GM08714 (cell line): ENCODE results near the gene INSM1.

Source experiments
- H3K4me3 ChIP-seq: fragments of 200-500 bp; sonication (Bioruptor generic); 2 replicates; pipeline ENCODE4 v1.5.1; 2014; ENCODE audit warnings: mild to moderate bottlenecking, low read length, inconsistent platforms
- ZNF274 ChIP-seq: IDR thresholded peaks from 2 replicates; pipeline ENCODE4 v1.6.1; 2012; ENCODE audit warnings: mild to moderate bottlenecking, low read depth, low read length

The INSM1 gene

GRCh38 chr20:20395087-20395486 is 27.2 kb downstream of the INSM1 start:
- no peak overlapping the region for H3K4me3 ChIP-seq
- TF ChIP-seq ZNF274 = no peak

DNA sequence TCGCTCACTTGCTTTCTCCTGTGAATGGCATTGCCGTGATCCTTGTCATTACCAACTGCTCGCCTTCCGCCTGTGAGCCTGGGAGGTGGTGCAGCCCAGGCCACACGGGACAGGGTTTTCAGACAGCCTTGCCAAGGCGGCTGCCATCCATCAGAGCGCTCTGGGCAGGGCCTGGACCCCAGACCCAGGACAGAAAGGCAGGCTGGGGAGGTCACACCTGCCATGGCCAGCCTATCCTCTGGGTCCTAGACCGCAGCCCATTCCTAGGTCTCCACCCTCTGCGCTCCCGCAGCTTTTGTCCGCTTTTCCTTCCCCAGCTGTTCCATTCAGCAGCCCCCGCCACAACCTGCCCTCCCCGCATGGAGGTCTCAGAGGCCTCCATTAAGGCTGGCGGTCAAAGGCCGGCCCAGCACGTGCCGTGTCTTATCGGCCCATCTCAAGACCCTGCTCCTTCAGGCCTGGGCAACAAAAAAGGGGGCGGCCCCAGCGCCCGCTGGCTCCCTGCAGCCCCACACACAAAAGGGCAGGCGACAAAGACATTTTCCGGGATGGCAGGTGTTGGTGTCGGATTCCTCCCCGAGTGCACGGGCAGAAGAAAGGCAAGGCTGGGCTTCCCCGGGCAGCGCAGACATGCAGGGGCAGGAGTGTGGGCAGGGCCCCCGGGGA is 28.1 kb downstream of the INSM1 start:
- no peak overlapping the region for H3K4me3 ChIP-seq
- TF ChIP-seq ZNF274 = no peak

- no peak overlapping the region for H3K4me3 ChIP-seq
- TF ChIP-seq ZNF274 = no peak
These were observed 28.9 kb downstream of the INSM1 start for GRCh38 chr20:20396794-20397193.

DNA sequence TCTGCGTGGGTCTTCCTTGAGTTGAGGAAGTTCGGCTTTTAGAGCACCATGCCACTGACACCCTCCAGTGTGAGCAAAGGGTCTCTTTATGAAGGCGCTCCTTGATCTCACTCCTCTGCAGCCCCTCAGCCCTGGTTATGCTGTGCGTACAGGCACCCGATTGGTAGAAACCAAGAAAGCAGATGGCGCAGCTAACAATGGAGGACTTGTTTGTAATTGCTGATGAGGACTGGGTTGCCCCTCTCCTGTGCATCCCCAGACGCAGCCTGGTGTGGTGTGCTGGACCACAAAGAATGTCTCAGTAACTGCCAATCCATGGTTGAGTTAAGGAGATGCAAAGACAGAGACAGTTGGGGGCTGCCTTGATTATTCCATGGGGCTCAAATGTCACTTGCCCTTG is 30.2 kb downstream of the INSM1 start:
- TF ChIP-seq ZNF274 = no peak
- H3K4me3 ChIP-seq = no peak overlapping the region

DNA sequence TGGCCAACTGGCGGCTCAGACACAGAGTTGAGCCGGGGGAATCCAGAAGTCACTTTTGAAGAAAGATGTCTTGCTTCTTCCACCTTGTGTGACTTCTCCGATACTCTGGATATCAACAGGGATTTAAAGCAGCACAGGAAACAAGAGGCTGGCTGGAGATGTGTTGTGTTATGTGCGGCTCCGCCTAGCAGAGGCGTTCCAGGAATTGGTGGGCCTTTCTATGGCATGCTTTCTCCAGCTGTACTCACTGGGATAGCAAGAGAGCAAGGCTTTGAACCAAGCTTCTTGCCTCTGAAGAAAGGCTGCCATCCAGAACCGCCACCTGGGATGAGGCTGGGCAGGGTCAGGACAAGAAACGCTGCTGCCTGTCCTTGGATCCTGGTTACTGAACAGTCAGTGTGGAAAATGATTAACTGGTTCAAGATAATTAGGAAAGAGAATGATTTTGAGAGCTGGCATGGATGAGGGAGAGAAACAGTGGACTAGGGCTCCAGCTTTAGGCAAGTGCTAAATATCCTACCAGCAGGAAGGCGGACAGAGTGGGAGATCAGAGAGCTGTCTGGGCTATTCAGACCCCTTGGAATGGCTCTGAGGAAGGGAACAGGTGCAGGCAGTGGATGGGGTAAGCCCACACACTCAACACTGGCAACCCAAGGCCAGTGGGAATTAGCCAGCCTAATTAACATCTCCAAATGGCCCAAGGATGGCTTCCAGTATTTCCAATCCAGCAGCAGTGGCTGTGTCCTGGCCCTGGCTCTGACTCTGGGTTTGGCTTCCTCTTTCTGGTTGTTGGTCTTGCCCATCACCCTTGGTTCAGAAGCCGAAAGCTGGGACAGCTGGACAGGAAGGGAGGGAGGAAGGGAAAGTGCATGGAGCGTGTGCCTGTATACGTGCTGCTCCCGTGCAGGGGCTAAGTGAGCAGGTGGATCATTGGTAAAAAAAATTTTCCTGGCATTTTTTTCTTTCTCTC is 31.9 kb downstream of the INSM1 start:
- no peak overlapping the region for H3K4me3 ChIP-seq
- no peak for TF ChIP-seq ZNF274

DNA sequence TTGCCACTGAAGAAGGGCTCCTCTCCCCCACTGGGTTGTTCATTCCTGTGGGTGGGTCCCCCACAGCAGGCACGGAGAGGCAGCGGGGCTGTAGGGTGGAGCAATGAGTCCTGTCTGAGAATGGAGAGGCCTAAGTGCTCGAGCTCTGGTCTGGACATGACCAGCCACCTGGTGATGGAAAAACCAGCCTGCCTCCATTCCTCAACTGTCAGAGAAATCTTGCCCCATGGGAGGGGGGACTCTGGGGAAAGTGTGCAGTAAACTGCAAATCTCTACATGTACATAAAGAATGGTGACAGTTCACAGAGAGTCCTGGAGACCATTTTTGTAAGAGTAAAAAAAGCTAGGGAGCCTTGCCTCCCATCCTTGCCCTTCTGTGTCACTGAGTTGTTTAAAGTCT is 34.1 kb downstream of the INSM1 start:
- no peak for TF ChIP-seq ZNF274
- no peak overlapping the region for H3K4me3 ChIP-seq

DNA sequence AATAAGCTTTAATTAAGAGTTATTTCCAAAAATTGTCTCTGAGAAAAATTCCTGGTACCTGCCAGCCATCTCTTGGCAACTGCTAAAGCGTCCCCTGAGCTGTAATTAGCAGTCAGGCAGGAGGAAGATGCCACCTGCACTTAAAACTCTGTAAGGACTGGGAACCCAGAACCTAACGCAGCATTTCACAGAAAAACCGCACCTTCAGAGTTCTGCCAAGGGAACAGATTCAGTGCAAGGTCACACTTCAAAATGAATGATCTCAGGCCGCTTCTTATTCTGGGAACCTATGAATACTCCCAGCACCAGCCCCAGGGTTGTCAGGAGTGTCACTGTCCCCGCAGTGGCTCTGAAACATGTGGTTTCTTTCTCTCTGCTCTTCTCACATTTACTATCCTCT is 36.7 kb downstream of the INSM1 start:
- H3K4me3 ChIP-seq = no peak overlapping the region
- TF ChIP-seq ZNF274 = no peak

GRCh38 chr20:20405623-20406022 is 37.7 kb downstream of the INSM1 start:
- TF ChIP-seq ZNF274 = no peak
- no peak overlapping the region for H3K4me3 ChIP-seq

DNA sequence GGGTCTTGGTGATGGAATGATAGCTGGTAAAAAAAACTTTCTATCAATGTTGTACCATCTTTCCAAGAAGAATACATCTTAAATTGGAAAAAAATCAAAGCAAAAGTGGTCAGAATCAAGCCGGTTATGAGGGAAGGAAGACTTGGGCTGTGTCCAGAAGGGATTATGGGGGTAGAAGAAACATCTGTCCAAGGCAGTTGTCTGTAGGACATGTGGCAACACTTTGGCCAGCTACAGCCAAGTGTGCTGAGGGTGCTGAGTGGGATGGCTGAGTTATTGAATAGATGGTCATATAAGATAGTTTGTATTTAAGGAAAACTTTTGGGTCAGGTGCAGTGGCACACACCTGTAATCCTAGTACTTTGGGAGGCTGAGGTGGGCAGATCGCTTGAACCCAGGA is 38.4 kb downstream of the INSM1 start:
- H3K4me3 ChIP-seq = no peak overlapping the region
- no peak for TF ChIP-seq ZNF274

GRCh38 chr20:20407891-20408805 is 40.2 kb downstream of the INSM1 start:
- no peak overlapping the region for H3K4me3 ChIP-seq
- TF ChIP-seq ZNF274 = no peak

- no peak for TF ChIP-seq ZNF274
- H3K4me3 ChIP-seq = no peak overlapping the region
These were observed 41.4 kb downstream of the INSM1 start for GRCh38 chr20:20409331-20409730.

DNA sequence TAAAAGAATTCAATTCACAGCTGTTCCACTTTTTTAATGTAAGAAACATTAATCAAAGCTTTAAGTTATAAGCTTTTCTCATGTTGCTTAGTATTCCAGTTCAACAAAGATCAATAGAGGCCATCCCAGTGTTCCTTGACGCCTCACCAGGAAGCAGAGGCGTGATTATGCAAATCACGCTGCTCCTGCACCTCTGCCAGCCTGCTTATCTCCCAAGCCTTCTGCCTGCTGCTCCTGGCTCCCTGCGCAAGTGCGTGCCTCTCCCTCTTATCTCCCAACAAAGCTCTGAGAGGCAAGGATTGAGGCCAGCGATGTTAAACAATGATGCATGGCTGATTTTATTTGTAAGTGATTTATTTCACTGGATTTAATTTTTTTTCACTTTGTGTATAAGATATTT is 42.8 kb downstream of the INSM1 start:
- H3K4me3 ChIP-seq = no peak overlapping the region

DNA sequence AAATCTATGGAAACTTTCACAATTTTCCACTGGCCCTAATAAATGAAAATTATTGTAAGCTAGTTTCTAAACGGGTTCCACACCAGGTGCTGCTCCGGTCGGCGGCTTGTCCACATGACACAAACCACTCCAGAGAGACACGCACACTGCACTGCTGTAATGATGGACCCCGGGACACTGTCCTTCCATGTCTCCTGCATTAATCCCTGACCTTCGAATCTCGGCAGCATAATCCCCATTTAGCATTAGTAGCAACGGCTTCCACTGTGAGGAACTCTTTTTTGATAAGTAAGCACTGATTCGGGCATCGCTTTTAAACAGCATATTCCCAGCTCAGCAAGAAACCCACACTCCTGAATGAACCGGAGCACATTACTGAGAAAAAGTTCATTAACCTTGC is 43.5 kb downstream of the INSM1 start:
- no peak for TF ChIP-seq ZNF274

More for the DNA sequence above, 42.8 kb downstream of the INSM1 start:
- no peak for TF ChIP-seq ZNF274

GRCh38 chr20:20411836-20412235 is 43.9 kb downstream of the INSM1 start:
- H3K4me3 ChIP-seq = no peak overlapping the region
- TF ChIP-seq ZNF274 = no peak

More for the DNA sequence above, 43.5 kb downstream of the INSM1 start:
- H3K4me3 ChIP-seq = no peak overlapping the region
